Measurements from ENCODE around the gene ZDHHC14.

- no peak for TF ChIP-seq CTCF (IDR thresholded peaks at IDR 0.05; ENCODE audit: low read depth, low read length)
- TF ChIP-seq POLR2A (IDR thresholded peaks at IDR 0.05; ENCODE audit: extremely low read depth, insufficient read length), result no peak
- TF ChIP-seq MYC (IDR thresholded peaks at IDR 0.05; ENCODE audit: low read depth, low read length), result no peak
- TF ChIP-seq MAX (IDR thresholded peaks at IDR 0.05; ENCODE audit: low read depth, low read length), result no peak
These were observed 187.7 kb downstream of the ZDHHC14 start for GRCh38 chr6:157568702-157569101.

Data from NB4 (cell line).